GM19239 (cell line): ENCODE data around the gene BBOF1.

ENCODE experiments used
- DNase-seq: peaks from one replicate; pipeline ENCODE4 v3.0.0; 2011; ENCODE audit warnings: low spot score; ENCODE audit not compliant: insufficient read length
- FAIRE-seq: peaks from 2 replicates; lab custom pipeline; 2011; peaks lifted over from hg19 to GRCh38; lab: Jason Lieb, UNC

Gene BBOF1

GRCh38 chr14:74084277-74085046 lies 65.3 kb downstream of the BBOF1 start, which contains the start of the genes ALDH6A1 and LIN52:
Gene ALDH6A1, minus strand, starts transcription at chr14:74084453. Its CDS starts 59 bp downstream, at chr14:74084394.
Gene LIN52, plus strand, starts transcription at chr14:74084956. Its CDS starts 19 bp downstream, at chr14:74084975.
- FAIRE-seq (peak; percentile 99), DNase-seq (peak; percentile 97)

GRCh38 chr14:74085047-74085637 lies 66.0 kb downstream of the BBOF1 start:
- FAIRE-seq (peak; percentile 68), DNase-seq (no peak)

GRCh38 chr14:74085828-74086227 lies 66.7 kb downstream of the BBOF1 start:
- FAIRE-seq: peak; percentile 76
- peak; percentile 30 for DNase-seq

- FAIRE-seq (no peak), DNase-seq (no peak)
Measured at GRCh38 chr14:74089251-74090020, 70.3 kb downstream of the BBOF1 start.

- FAIRE-seq: no peak
- DNase-seq: no peak
Measured at GRCh38 chr14:74105381-74105780, 86.2 kb downstream of the BBOF1 start.

- DNase-seq: no peak
- FAIRE-seq: no peak
Measured at GRCh38 chr14:74109369-74109768, 90.2 kb downstream of the BBOF1 start.

GRCh38 chr14:74111395-74112216 lies 92.5 kb downstream of the BBOF1 start:
- peak; percentile 19 for DNase-seq
- peak; percentile 85 for FAIRE-seq
